GM21723 (cell line): ENCODE data around the gene FAAP20.
"Not testable (repeated sequence)": the region's sequence is repeated elsewhere in the genome, so short reads cannot be mapped to it uniquely, and the experiment has no call there.

Source experiments
- ATAC-seq: cut with Tn5 transposase; IDR thresholded peaks from one replicate; pipeline ENCODE4 v1.9.1; 2021; ENCODE audit warnings: mild to moderate bottlenecking, moderate library complexity; ENCODE audit not compliant: unreplicated experiment

Gene FAAP20

GRCh38 chr1:2163205-2163604, 31.4 kb downstream of the FAAP20 start:
- ATAC-seq = no peak

GRCh38 chr1:2160451-2161300, 33.9 kb downstream of the FAAP20 start:
- no peak for ATAC-seq

GRCh38 chr1:2159124-2159523, 35.4 kb downstream of the FAAP20 start:
- no peak for ATAC-seq

GRCh38 chr1:2158272-2158671, 36.3 kb downstream of the FAAP20 start:
- ATAC-seq = no peak

GRCh38 chr1:2157856-2158255, 36.7 kb downstream of the FAAP20 start:
- ATAC-seq = no peak

- no peak for ATAC-seq
Measured at GRCh38 chr1:2156866-2157265, 37.7 kb downstream of the FAAP20 start.

- ATAC-seq = no peak
Measured at GRCh38 chr1:2155788-2156187, 38.8 kb downstream of the FAAP20 start.

- ATAC-seq = no peak
Measured at GRCh38 chr1:2155147-2155598, 39.4 kb downstream of the FAAP20 start.

- ATAC-seq = no peak
Measured at GRCh38 chr1:2154022-2154421, 40.5 kb downstream of the FAAP20 start.

- no peak for ATAC-seq
Measured at GRCh38 chr1:2152954-2153353, 41.6 kb downstream of the FAAP20 start.

GRCh38 chr1:2151911-2152310, 42.7 kb downstream of the FAAP20 start:
- ATAC-seq = no peak

- ATAC-seq = no peak
Measured at GRCh38 chr1:2151252-2151651, 43.3 kb downstream of the FAAP20 start.

GRCh38 chr1:2150801-2151200, 43.8 kb downstream of the FAAP20 start:
- no peak for ATAC-seq

- ATAC-seq = no peak
Measured at GRCh38 chr1:2148691-2149090, 45.9 kb downstream of the FAAP20 start.

- ATAC-seq = not testable (repeated sequence)
Measured at GRCh38 chr1:2147869-2148268, 46.7 kb downstream of the FAAP20 start.

- no peak for ATAC-seq
Measured at GRCh38 chr1:2146836-2147517, 47.6 kb downstream of the FAAP20 start.

- no peak for ATAC-seq
Measured at GRCh38 chr1:2145946-2146835, 48.4 kb downstream of the FAAP20 start.

- ATAC-seq = no peak
Measured at GRCh38 chr1:2144501-2145090, 50.0 kb downstream of the FAAP20 start.

- no peak for ATAC-seq
Measured at GRCh38 chr1:2143814-2144500, 50.6 kb downstream of the FAAP20 start.

- no peak for ATAC-seq
Measured at GRCh38 chr1:2141025-2141424, 53.5 kb downstream of the FAAP20 start.
